Nephron progenitor cell (in vitro differentiated cells): ENCODE results near the gene SORCS2.
A peak's percentile ranks its signal among the peaks of the same experiment; 100 is the strongest.

Experiments
- DNase-seq: peaks from one replicate; pipeline ENCODE4 v3.0.0; 2021
- H3K27ac Mint-ChIP-seq: 2 replicates; pipeline ENCODE4 v1.8.0; 2021; ENCODE audit warnings: mild to moderate bottlenecking, moderate library complexity, mixed read lengths
- H3K27me3 Mint-ChIP-seq: 2 replicates; pipeline ENCODE4 v1.8.0; 2021; ENCODE audit warnings: mild to moderate bottlenecking, low read depth, mixed read lengths; ENCODE audit not compliant: poor library complexity
- H3K36me3 Mint-ChIP-seq: 2 replicates; pipeline ENCODE4 v1.8.0; 2021; ENCODE audit warnings: low read depth, mixed read lengths
- H3K4me1 Mint-ChIP-seq: 2 replicates; pipeline ENCODE4 v1.8.0; 2021; ENCODE audit warnings: mixed read lengths
- H3K4me3 Mint-ChIP-seq: 2 replicates; pipeline ENCODE4 v1.8.0; 2021; ENCODE audit warnings: mild to moderate bottlenecking, moderate library complexity, mixed read lengths
- H3K9me3 Mint-ChIP-seq: 2 replicates; pipeline ENCODE4 v1.8.0; 2021; ENCODE audit warnings: mild to moderate bottlenecking, moderate library complexity, mixed read lengths
- CTCF ChIP-seq: fragments of 200-600 bp; sonication (generic); IDR thresholded peaks from 2 replicates; pipeline ENCODE4 v1.5.0; 2021; ENCODE audit warnings: antibody characterized with exemption

SORCS2 gene

GRCh38 chr4:7253341-7253700 lies 61.0 kb downstream of the SORCS2 start:
- Mint-ChIP-seq H3K4me3 (no peak overlapping the region), H3K9me3 (peaks cover 4% of the 10 kb centered on the region), H3K27ac (no peak overlapping the region), H3K4me1 (peaks cover 48% of the 10 kb centered on the region), H3K36me3 (peaks cover 8% of the 10 kb centered on the region), H3K27me3 (no peaks in the 10 kb centered on the region)
- no peak for TF ChIP-seq CTCF
- DNase-seq, result no peak

- Mint-ChIP-seq H3K4me3 (no peak overlapping the region), H3K9me3 (peaks cover 4% of the 10 kb centered on the region), H3K27ac (no peak overlapping the region), H3K4me1 (peaks cover 48% of the 10 kb centered on the region), H3K27me3 (no peaks in the 10 kb centered on the region), H3K36me3 (peaks cover 5% of the 10 kb centered on the region)
- DNase-seq, result no peak
- TF ChIP-seq CTCF, result no peak
Measured at GRCh38 chr4:7253837-7254236, 61.5 kb downstream of the SORCS2 start.

GRCh38 chr4:7254736-7255487 lies 62.6 kb downstream of the SORCS2 start:
- Mint-ChIP-seq H3K9me3 (peaks cover 4% of the 10 kb centered on the region), H3K4me3 (peak overlapping the region; percentile 23), H3K36me3 (peaks cover 4% of the 10 kb centered on the region), H3K27me3 (no peaks in the 10 kb centered on the region), H3K27ac (peak overlapping the region; percentile 95), H3K4me1 (peaks cover 48% of the 10 kb centered on the region)
- no peak for DNase-seq
- no peak for TF ChIP-seq CTCF

GRCh38 chr4:7255488-7255881 lies 63.1 kb downstream of the SORCS2 start:
- Mint-ChIP-seq H3K27ac (peak overlapping the region; percentile 95), H3K9me3 (peaks cover 4% of the 10 kb centered on the region), H3K4me1 (peaks cover 51% of the 10 kb centered on the region), H3K36me3 (peaks cover 4% of the 10 kb centered on the region), H3K27me3 (no peaks in the 10 kb centered on the region), H3K4me3 (peak overlapping the region; percentile 23)
- DNase-seq, result no peak
- TF ChIP-seq CTCF, result no peak

- no peak for TF ChIP-seq CTCF
- DNase-seq, result no peak
- no peak overlapping the region for H3K4me3 Mint-ChIP-seq
- H3K36me3 Mint-ChIP-seq, result peaks cover 4% of the 10 kb centered on the region
- no peaks in the 10 kb centered on the region for H3K27me3 Mint-ChIP-seq
- peaks cover 4% of the 10 kb centered on the region for H3K9me3 Mint-ChIP-seq
- peaks cover 55% of the 10 kb centered on the region for H3K4me1 Mint-ChIP-seq
- no peak overlapping the region for H3K27ac Mint-ChIP-seq
Measured at GRCh38 chr4:7255996-7256395, 63.7 kb downstream of the SORCS2 start.
